Gastrocnemius medialis (tissue), 4 donors: Measurements from ENCODE around the gene CTSS. TPM values are rescaled to one million over a fixed set of nuclear protein-coding genes. Genes with fewer than 3 reads are reported as not detected.
"Not testable (repeated sequence)": the region's sequence is repeated elsewhere in the genome, so short reads cannot be mapped to it uniquely, and the experiment has no call there.

ENCODE experiments used
- ATAC-seq, 2 donors: fragments of 150-250 bp; one replicate each; pipeline ENCODE4 v1.9.1; 2016
- DNase-seq, 2 donors: peaks; one replicate each; pipeline ENCODE4 v3.0.0-alpha.2; 2019
- H3K27ac ChIP-seq, 4 donors: fragments of 200-600 bp; sonication (generic); 1 replicate in 1 of 4; 2 replicates in 3 of 4; pipeline ENCODE4 v1.5.1; 2016 to 2018; ENCODE audit warnings: mild to moderate bottlenecking in 2 of 4, moderate library complexity in 1 of 4
- H3K27me3 ChIP-seq, 3 donors: fragments of 200-600 bp; sonication (generic) in 2 of 3; 1 replicate in 1 of 3; 2 replicates in 2 of 3; pipeline versions ENCODE4 v1.5.1 to v1.6.0; 2016 to 2019; ENCODE audit warnings: mild to moderate bottlenecking in 1 of 3, moderate library complexity in 1 of 3
- H3K36me3 ChIP-seq, 2 donors: fragments of 200-600 bp; sonication (generic) in 1 of 2; one replicate each; pipeline ENCODE4 v1.5.1; 2017 to 2018
- H3K4me1 ChIP-seq, 2 donors: fragments of 200-600 bp; sonication (generic) in 1 of 2; one replicate each; pipeline ENCODE4 v1.5.1; 2016 to 2017; ENCODE audit warnings: mild to moderate bottlenecking in 2 of 2
- H3K4me3 ChIP-seq, 4 donors: fragments of 200-600 bp; sonication (generic) in 3 of 4; 1 replicate in 1 of 4; 2 replicates in 3 of 4; pipeline ENCODE4 v1.5.1; 2016 to 2019; ENCODE audit warnings: mild to moderate bottlenecking in 2 of 4
- H3K9me3 ChIP-seq, 3 donors: fragments of 200-600 bp; sonication (generic) in 2 of 3; 1 replicate in 1 of 3; 2 replicates in 2 of 3; pipeline ENCODE4 v1.5.1; 2016 to 2019
- POLR2A ChIP-seq, 2 donors: fragments of 450-650 bp; IDR thresholded peaks; one replicate each; pipeline ENCODE4 v1.6.1; 2017; ENCODE audit warnings: antibody characterized with exemption in 2 of 2, mild to moderate bottlenecking in 2 of 2, moderate library complexity in 2 of 2
- in situ Hi-C, 4 donors: fragments of 200-750 bp; cut with MboI; loops; one replicate each; pipeline versions ENCODE4 v1.15.0 to v1.8.0; 2017; ENCODE audit warnings: low sequenced_read_pairs in 4 of 4
- intact Hi-C: fragments of 100-400 bp; cut with DNase I; formaldehyde crosslinking; loops from one replicate; pipeline ENCODE4 v1.15.1; 2023; ENCODE audit warnings: low total_unique reads
- total RNA-seq, 4 donors: library from RNA; depleted of rRNA; stranded (reverse); fragments of >200 nt; gene quantifications; one replicate each; pipeline versions ENCODE4 v1.1.0 to v1.2.3, GENCODE V29; 2016
- TF ChIP-seq, protein P1 (sequence below), 5 experiments: fragments of 450-650 bp in 3 of 5; fragments of 200-600 bp in 2 of 5; sonication (generic) in 2 of 5; IDR thresholded peaks in 4 of 5; conservative IDR thresholded peaks in 1 of 5; 1 replicate in 4 of 5; 2 replicates in 1 of 5; pipeline ENCODE4 v1.5.1; 2016 to 2019; ENCODE audit warnings: antibody characterized with exemption in 5 of 5, mild to moderate bottlenecking in 3 of 5, moderate library complexity in 3 of 5

Gene CTSS
- total RNA-seq, 4 donors from 2014 or later, result 5.8 to 11.7 (median 10.6) TPM

GRCh38 chr1:150804671-150805070 lies 39.1 kb upstream of the CTSS start:
- no peaks in the 10 kb centered on the region for H3K27me3 ChIP-seq
- no peak for DNase-seq
- no peak for TF ChIP-seq POLR2A (IDR thresholded peaks at IDR 0.05)
- TF ChIP-seq, protein P1, sequence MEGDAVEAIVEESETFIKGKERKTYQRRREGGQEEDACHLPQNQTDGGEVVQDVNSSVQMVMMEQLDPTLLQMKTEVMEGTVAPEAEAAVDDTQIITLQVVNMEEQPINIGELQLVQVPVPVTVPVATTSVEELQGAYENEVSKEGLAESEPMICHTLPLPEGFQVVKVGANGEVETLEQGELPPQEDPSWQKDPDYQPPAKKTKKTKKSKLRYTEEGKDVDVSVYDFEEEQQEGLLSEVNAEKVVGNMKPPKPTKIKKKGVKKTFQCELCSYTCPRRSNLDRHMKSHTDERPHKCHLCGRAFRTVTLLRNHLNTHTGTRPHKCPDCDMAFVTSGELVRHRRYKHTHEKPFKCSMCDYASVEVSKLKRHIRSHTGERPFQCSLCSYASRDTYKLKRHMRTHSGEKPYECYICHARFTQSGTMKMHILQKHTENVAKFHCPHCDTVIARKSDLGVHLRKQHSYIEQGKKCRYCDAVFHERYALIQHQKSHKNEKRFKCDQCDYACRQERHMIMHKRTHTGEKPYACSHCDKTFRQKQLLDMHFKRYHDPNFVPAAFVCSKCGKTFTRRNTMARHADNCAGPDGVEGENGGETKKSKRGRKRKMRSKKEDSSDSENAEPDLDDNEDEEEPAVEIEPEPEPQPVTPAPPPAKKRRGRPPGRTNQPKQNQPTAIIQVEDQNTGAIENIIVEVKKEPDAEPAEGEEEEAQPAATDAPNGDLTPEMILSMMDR (IDR thresholded peaks at IDR 0.05 in 4 of 5, conservative IDR thresholded peaks at IDR 0.05 in 1 of 5), result no peak
- H3K4me3 ChIP-seq, result no peak overlapping the region
- H3K9me3 ChIP-seq, result no peaks in the 10 kb centered on the region
- H3K36me3 ChIP-seq, result peaks cover 0 to 20% of the 10 kb centered on the region in 2 donors
- intact Hi-C loops, result no loop called here
- ATAC-seq, result no peak
- peaks cover 0 to 3% of the 10 kb centered on the region in 2 donors for H3K4me1 ChIP-seq
- no peak overlapping the region for H3K27ac ChIP-seq
- in situ Hi-C loops, result no loop called here

DNA sequence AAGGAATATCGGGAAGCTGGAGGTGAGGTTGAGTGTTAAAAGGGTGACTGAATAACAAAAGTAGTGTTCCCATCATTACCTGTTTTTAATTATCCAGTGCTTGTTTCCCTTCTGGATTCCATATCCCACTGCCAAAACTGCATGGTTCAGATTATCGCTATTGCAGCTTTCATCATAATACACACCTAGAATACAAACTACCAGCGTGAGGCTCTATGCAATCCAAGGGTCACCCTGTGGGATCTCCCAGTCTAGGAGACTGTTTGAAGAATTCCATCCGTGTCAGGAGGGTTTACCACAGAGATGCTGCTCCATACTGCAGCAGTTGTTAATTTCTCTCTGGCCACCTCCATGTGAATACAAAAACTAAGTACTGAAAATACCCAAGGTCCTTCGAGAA lies 33.5 kb upstream of the CTSS start:
- H3K4me3 ChIP-seq, result no peak overlapping the region
- ATAC-seq (no peak), DNase-seq (no peak)
- H3K36me3 ChIP-seq, result peaks cover 0 to 48% of the 10 kb centered on the region in 2 donors
- H3K27me3 ChIP-seq, result no peaks in the 10 kb centered on the region
- no peaks in the 10 kb centered on the region for H3K4me1 ChIP-seq
- in situ Hi-C loops, result no loop called here
- intact Hi-C loops, result no loop called here
- H3K27ac ChIP-seq, result no peak overlapping the region
- TF ChIP-seq POLR2A (IDR thresholded peaks at IDR 0.05), result no peak
- TF ChIP-seq, protein P1 (IDR thresholded peaks at IDR 0.05 in 4 of 5, conservative IDR thresholded peaks at IDR 0.05 in 1 of 5), result no peak
- H3K9me3 ChIP-seq, result no peaks in the 10 kb centered on the region

- Histone ChIP-seq H3K4me1 (no peaks in the 10 kb centered on the region), H3K36me3 (peaks cover 0 to 43% of the 10 kb centered on the region in 2 donors), H3K27me3 (no peaks in the 10 kb centered on the region), H3K9me3 (no peaks in the 10 kb centered on the region), H3K4me3 (no peak overlapping the region), H3K27ac (no peak overlapping the region)
- intact Hi-C loops, result no loop called here
- TF ChIP-seq, protein P1 (IDR thresholded peaks at IDR 0.05 in 4 of 5, conservative IDR thresholded peaks at IDR 0.05 in 1 of 5), result no peak
- no peak for TF ChIP-seq POLR2A (IDR thresholded peaks at IDR 0.05)
- no peak for DNase-seq
- no peak for ATAC-seq
- in situ Hi-C loops, result no loop called here
Measured at GRCh38 chr1:150798525-150798924, 32.9 kb upstream of the CTSS start.

- no peaks in the 10 kb centered on the region for H3K9me3 ChIP-seq
- no peak overlapping the region for H3K4me3 ChIP-seq
- no peaks in the 10 kb centered on the region for H3K27me3 ChIP-seq
- TF ChIP-seq, protein P1 (IDR thresholded peaks at IDR 0.05 in 4 of 5, conservative IDR thresholded peaks at IDR 0.05 in 1 of 5), result no peak
- TF ChIP-seq POLR2A (IDR thresholded peaks at IDR 0.05), result no peak
- no peaks in the 10 kb centered on the region for H3K4me1 ChIP-seq
- intact Hi-C loops (no loop called here), in situ Hi-C loops (no loop called here)
- DNase-seq, result no peak
- ATAC-seq, result no peak
- H3K36me3 ChIP-seq, result peaks cover 0 to 34% of the 10 kb centered on the region in 2 donors
- H3K27ac ChIP-seq, result no peak overlapping the region
Measured at GRCh38 chr1:150796374-150796773, 30.8 kb upstream of the CTSS start.

- H3K27ac ChIP-seq, H3K4me3 ChIP-seq, H3K27me3 ChIP-seq, H3K4me1 ChIP-seq, in situ Hi-C loops, intact Hi-C loops, H3K9me3 ChIP-seq, ATAC-seq, DNase-seq: not testable (repeated sequence)
- H3K36me3 ChIP-seq, result peaks cover 0 to 26% of the 10 kb centered on the region in 2 donors
Measured at GRCh38 chr1:150793778-150794177, 28.2 kb upstream of the CTSS start.
